K562 (cell line): ENCODE measurements around the gene KNTC1. TPM values are rescaled to one million over a fixed set of nuclear protein-coding genes. Genes with fewer than 3 reads are reported as not detected.
"Not testable (repeated sequence)": the region's sequence is repeated elsewhere in the genome, so short reads cannot be mapped to it uniquely, and the experiment has no call there.

Source experiments
- ATAC-seq: fragments of 200-7000 bp; cut with Tn5 transposase; 3 replicates; pipeline ENCODE4 v1.9.1; 2020; ENCODE audit warnings: moderate library complexity
- BruUV-seq: library from RNA; stranded (reverse); fragments of 400-500 nt; replicated peaks from 2 replicates; lab custom pipeline; 2021; lab: Mats Ljungman, UMichigan
- CTCF ChIA-PET: fragments of 300-600 bp; formaldehyde crosslinking; extraction: SDS; loops from one replicate; lab custom pipeline; 2021; ENCODE audit warnings: low intra/inter-chr PET ratio; lab: Yijun Ruan, JAX
- POLR2A ChIA-PET: fragments of 300-600, 350-650 bp; sonication (Branson Sonifier 250); formaldehyde crosslinking; extraction: SDS; loops from one replicate; lab custom pipeline; 2021; ENCODE audit warnings: antibody characterized with exemption, inconsistent platforms; lab: Yijun Ruan, JAX
- DNase-seq, 4 experiments: peaks; one replicate each; pipeline versions ENCODE4 v3.0.0 to v3.0.0-alpha.2; 2011 to 2018; ENCODE audit warnings: low spot score in 3 of 4, mixed read lengths in 3 of 4; ENCODE audit errors: extremely low read depth in 1 of 4
- FAIRE-seq: peaks from 2 replicates; lab custom pipeline; 2011; peaks lifted over from hg19 to GRCh38; lab: Jason Lieb, UNC
- H2AFZ ChIP-seq: 2 replicates; pipeline ENCODE4 v1.6.0; 2011; ENCODE audit warnings: low read depth, low read length, control low read depth, inconsistent platforms
- H3K27ac ChIP-seq: fragments of 200-600 bp; 3 replicates; pipeline ENCODE4 v1.8.0; 2011; ENCODE audit warnings: low read depth, mild to moderate bottlenecking, control low read depth, inconsistent platforms, low read length, moderate library complexity, mixed read lengths; ENCODE audit errors: extremely low read depth
- H3K27me3 ChIP-seq, 2 experiments: fragments of 300-600 bp in 1 of 2; 2 replicates in 1 of 2; 3 replicates in 1 of 2; pipeline versions ENCODE4 v1.6.0 to v1.8.0; 2011; ENCODE audit warnings: inconsistent platforms in 2 of 2, low read length in 2 of 2, mild to moderate bottlenecking in 1 of 2, mixed read lengths in 1 of 2, moderate library complexity in 1 of 2; ENCODE audit not compliant: control insufficient read depth in 2 of 2, insufficient read depth in 2 of 2
- H3K36me3 ChIP-seq: fragments of 300-600 bp; 3 replicates; pipeline ENCODE4 v1.8.0; 2011; ENCODE audit warnings: mild to moderate bottlenecking, low read length, inconsistent platforms; ENCODE audit not compliant: control insufficient read depth, insufficient read depth
- H3K4me1 ChIP-seq, 2 experiments: fragments of 200-600 bp in 1 of 2; replicated peaks in 1 of 2; 2 replicates in 1 of 2; 3 replicates in 1 of 2; pipeline versions ENCODE4 v1.5.1 to v1.8.0; 2011; ENCODE audit warnings: inconsistent platforms in 2 of 2, low read length in 2 of 2, mild to moderate bottlenecking in 1 of 2, mixed read lengths in 1 of 2, moderate library complexity in 1 of 2; ENCODE audit not compliant: control insufficient read depth in 2 of 2, insufficient read depth in 2 of 2
- H3K4me2 ChIP-seq: 2 replicates; pipeline ENCODE4 v1.6.1; 2011; ENCODE audit warnings: low read length, control low read depth, inconsistent platforms, mixed read lengths; ENCODE audit not compliant: insufficient read depth
- H3K4me3 ChIP-seq: fragments of 200-600 bp; sonication (generic), shearing (Covaris generic); 2 replicates; pipeline ENCODE4 v1.5.1; 2016; ENCODE audit warnings: control low read depth, inconsistent platforms
- H3K79me2 ChIP-seq: fragments of 200-600 bp; 3 replicates; pipeline ENCODE4 v1.8.0; 2011; ENCODE audit warnings: low read length, inconsistent platforms; ENCODE audit not compliant: control insufficient read depth, insufficient read depth
- H3K9ac ChIP-seq, 2 experiments: 2 replicates each; pipeline versions ENCODE4 v1.6.0 to v1.6.1; 2011; ENCODE audit warnings: low read depth in 2 of 2, low read length in 2 of 2, control low read depth in 1 of 2, inconsistent platforms in 1 of 2, mild to moderate bottlenecking in 1 of 2, mixed read lengths in 1 of 2; ENCODE audit not compliant: insufficient read depth in 1 of 2
- H3K9me1 ChIP-seq: one replicate; pipeline ENCODE4 v1.6.0; 2011; ENCODE audit warnings: inconsistent platforms, mild to moderate bottlenecking, low read length, moderate library complexity; ENCODE audit not compliant: control insufficient read depth, insufficient read depth
- H3K9me3 ChIP-seq: replicated peaks from 2 replicates; pipeline ENCODE4 v1.5.1; 2011; ENCODE audit warnings: low read depth, low read length, inconsistent platforms; ENCODE audit not compliant: control insufficient read depth, insufficient read depth
- H4K20me1 ChIP-seq: replicated peaks from 2 replicates; pipeline ENCODE4 v1.6.1; 2011; ENCODE audit warnings: low read length, inconsistent platforms, mixed read lengths; ENCODE audit not compliant: control insufficient read depth, insufficient read depth
- HEY1 ChIP-seq: fragments of 250-450 bp; sonication (Bioruptor Pico); IDR thresholded peaks from 2 replicates; pipeline ENCODE4 v1.5.0; 2020; ENCODE audit warnings: mild to moderate bottlenecking, moderate library complexity, borderline replicate concordance
- POU5F1 ChIP-seq: fragments of 150-350 bp; IDR thresholded peaks from 2 replicates; pipeline ENCODE4 v1.6.1; 2014; ENCODE audit warnings: borderline replicate concordance, low read length, low read depth, mild to moderate bottlenecking; ENCODE audit not compliant: partially characterized antibody
- SETDB1 ChIP-seq: IDR thresholded peaks from one replicate; pipeline ENCODE4 v1.6.1; 2012; ENCODE audit warnings: low read length, control low read depth, inconsistent platforms
- ZNF518B ChIP-seq: fragments of 250-450 bp; sonication (Bioruptor Pico); IDR thresholded peaks from 2 replicates; pipeline ENCODE4 v1.5.0; 2021; ENCODE audit warnings: mild to moderate bottlenecking, moderate library complexity
- WGBS: fragments of 100-300 bp; shearing (Covaris generic); methylation state at CpG from one replicate; pipeline ENCODE4 v1.1.6; 2016; ENCODE audit warnings: low coverage, mixed read lengths; ENCODE audit not compliant: insufficient coverage; ENCODE audit errors: missing lambda C conversion rate; 5-methylcytosine and 5-hydroxymethylcytosine counted together
- in situ Hi-C: fragments of 300-500 bp; cut with MboI; formaldehyde crosslinking; loops from 4 replicates; pipeline ENCODE4 v1.15.0; 2018; ENCODE audit warnings: inconsistent platforms, mixed read lengths
- intact Hi-C: fragments of 100-400 bp; cut with micrococcal nuclease; formaldehyde crosslinking; loops from 2 replicates; pipeline ENCODE4 v1.14.2; 2022
- polyA plus RNA-seq, 8 experiments: library from polyadenylated mRNA; depleted of rRNA in 4 of 8; stranded (reverse) in 5 of 8; unstranded in 3 of 8; fragments of >200 nt; fragmentation: Nextera tagmentation in 2 of 8; fragmentation: Illumina TruSeq in 1 of 8; extraction: Ambion mirVana in 2 of 8; extraction: Trizol in 1 of 8; gene quantifications; 2 replicates each; pipeline versions ENCODE4 v1.2.1 to v1.2.3, GENCODE V29; 2011 to 2014; ENCODE audit warnings: inconsistent platforms in 1 of 8, missing spikeins in 1 of 8
- total RNA-seq, 7 experiments: library from RNA; depleted of rRNA in 6 of 7; stranded (reverse); fragments of >200 nt in 6 of 7; fragmentation: Illumina TruSeq in 2 of 7; extraction: Trizol in 2 of 7; gene quantifications; 2 replicates each; pipeline versions ENCODE4 v1.2.1 to v1.2.3, GENCODE V29; 2011 to 2021; ENCODE audit warnings: low replicate concordance in 1 of 7

KNTC1 gene
- total and polyA plus RNA-seq, 9 of the 15 experiments (the other 6 are each of a cell fraction or from before 2014, with no cell fraction given) = 38.9 to 135 (median 99.6) TPM

DNA sequence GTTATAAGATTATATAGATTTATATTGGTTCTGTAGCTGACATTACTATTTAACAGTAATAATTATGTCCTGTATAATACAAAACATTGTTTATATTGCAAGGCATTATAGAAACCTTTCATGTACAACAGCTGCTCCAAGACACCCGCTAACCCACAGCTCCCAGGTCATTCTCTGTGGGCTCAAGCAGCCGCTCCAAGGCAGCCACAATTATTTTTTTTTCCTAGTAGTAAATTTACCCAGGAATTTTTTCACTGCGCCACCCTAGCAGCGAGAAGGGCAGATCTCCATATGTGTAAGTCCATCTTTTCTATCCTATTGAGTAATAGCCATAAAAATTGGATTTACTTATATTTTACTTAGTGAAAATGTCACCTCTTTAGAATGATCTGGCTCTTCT, 36.3 kb downstream of the KNTC1 start (continued):
- no peak for TF ChIP-seq HEY1 (CRISPR knock-in tag)
- no peak for TF ChIP-seq POU5F1
- TF ChIP-seq SETDB1 = no peak
- TF ChIP-seq ZNF518B (CRISPR knock-in tag) = no peak

- H2AFZ ChIP-seq, H3K4me2 ChIP-seq, H3K79me2 ChIP-seq, DNase-seq, CTCF ChIA-PET, in situ Hi-C loops, H4K20me1 ChIP-seq, H3K27ac ChIP-seq, ATAC-seq, FAIRE-seq, BruUV-seq, intact Hi-C loops, H3K9me1 ChIP-seq, H3K27me3 ChIP-seq, H3K9me3 ChIP-seq, H3K9ac ChIP-seq, H3K4me3 ChIP-seq, H3K4me1 ChIP-seq: not testable (repeated sequence)
- H3K36me3 ChIP-seq = peaks cover 80% of the 10 kb centered on the region
- POLR2A ChIA-PET = interaction anchor here (0.7 kb wide), 1 partner anchor 11 kb away, joined by 3 read pairs; no protein-coding TSS in a partner anchor
- WGBS = 98% methylated on average over 5 of the region's 5 CpGs
Measured at GRCh38 chr12:122566816-122567215, 39.8 kb downstream of the KNTC1 start.
